Stimulated activated CD8-positive, alpha-beta memory T cell treated with anti-CD3 and anti-CD28 coated beads, Interleukin-4, amount 100 ng/mL, for 24 hours (primary cell): ENCODE results near the gene NPHP4.
"Not testable (repeated sequence)": the region's sequence is repeated elsewhere in the genome, so short reads cannot be mapped to it uniquely, and the experiment has no call there.

ENCODE experiments used
- DNase-seq: peaks from one replicate; pipeline ENCODE4 v3.0.0-alpha.2; 2020; ENCODE audit warnings: low read depth

NPHP4 gene

DNA sequence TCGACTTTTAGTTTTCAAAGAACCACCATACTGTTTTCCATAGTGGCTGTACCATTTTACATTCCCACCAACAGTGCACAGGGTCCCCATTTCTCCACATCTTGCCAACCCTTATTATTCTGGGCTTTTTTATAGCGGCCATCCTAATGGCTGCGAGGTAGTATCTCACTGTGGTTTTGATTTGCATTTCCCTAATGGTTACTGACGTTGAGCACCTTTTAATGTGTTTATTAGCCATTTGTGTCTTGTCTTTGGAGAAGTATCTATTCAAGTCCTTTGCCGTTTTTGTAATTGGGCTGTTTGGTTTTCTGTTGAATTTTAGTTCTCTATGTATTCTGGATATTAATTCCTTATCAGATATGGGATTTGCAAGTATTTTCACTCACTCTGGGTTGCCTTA is 31.1 kb upstream of the NPHP4 start:
- no peak for DNase-seq

DNA sequence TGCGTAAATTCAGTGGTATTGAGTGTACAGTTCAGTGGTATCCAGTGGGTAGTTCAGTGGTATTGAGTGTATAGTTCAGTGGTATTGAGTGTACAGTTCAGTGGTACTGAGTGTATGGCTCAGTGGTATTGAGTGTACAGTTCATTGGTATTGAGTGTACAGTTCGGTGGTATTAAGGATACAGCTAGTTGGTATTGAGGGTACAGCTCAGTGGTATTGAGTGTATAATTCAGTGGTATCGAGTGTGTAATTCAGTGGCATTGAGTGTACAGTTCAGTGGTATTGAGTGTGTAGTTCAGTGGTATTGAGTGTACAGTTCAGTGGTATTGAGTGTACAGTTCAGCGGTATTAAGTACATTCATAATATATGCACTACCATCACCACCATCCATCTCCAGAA is 30.0 kb upstream of the NPHP4 start:
- no peak for DNase-seq

DNA sequence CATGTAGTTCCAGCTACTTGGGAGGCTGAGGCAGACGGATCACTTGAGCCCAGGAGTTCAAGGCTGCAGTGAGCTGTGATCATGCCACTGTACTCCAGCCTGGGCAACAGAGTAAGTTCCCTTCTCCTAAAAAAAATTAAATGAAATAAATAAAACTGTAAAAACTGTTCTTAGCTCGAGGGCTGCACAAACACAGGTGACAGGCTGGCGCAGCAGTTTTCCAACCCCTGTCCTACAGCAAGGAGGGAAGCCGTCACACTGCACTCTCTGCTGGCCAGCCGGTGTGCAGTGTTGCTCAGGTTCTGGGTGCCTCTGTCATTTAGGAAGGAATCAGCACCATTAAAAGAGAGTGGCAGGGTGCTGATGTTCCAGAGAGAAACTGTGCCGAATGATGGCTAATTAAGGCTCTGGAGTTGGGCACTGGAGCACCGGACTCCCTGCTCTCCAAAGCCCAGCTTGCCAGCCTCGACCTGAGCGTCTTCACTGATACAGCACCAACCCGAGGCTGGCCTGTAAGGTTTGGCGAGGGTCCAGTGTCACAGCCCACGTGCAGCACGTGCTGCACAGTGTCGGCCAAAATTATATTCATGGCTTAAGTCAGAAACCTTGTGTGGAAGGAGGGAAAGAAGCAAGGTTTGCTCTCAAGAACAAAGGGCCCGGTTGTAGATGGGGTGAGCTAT is 27.1 kb upstream of the NPHP4 start:
- no peak for DNase-seq

DNA sequence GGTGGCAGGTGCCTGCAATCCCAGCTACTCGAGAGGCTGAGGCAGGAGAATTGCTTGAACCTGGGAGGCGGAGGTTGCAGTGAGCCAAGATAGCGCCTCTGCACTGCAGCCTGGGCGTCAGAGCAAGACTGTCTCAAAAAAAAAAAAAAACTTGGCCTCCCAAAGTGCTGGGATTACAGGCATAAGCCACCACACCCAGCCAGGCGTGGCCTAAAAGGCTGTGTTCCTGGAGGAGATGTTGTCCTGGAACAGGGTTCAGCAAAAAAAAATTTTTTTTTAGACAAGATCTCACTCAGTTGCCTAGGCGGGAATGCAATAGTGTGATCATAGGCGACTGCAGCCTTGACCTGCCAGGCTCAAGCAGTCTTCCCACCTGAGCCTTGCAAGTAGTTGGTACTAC is 25.4 kb upstream of the NPHP4 start:
- not testable (repeated sequence) for DNase-seq

DNA sequence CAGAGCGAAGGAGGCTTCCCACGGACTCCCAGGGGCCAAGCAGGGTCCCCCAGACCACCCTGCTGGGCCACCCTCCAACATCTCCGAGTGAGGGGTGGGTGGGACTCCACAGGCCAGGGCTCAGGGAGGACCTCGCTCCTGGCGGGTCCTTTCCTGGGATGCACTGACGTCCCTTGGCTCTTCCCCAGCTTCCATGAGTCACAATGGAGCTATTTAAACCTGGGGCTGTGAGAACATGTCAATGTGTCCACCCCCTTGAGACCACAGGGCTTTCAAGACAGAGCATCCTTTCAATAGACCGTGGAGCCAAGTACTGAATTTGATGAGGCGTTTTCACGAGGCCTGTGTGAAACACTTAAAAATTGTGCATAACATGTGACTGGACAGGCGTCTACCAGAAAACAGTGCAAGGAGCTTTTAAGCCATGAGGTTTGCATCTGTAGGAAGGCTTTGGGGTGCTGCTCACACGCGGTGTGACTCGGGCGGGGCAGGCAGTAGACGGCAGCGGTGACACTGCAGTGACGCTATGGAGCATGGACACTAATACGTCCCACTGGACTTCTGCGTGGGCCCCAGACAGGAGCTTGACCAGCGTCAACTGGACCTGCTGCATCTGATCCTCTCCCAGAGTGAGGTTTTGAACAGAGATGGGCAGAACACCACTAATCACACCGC is 24.1 kb upstream of the NPHP4 start:
- no peak for DNase-seq

DNA sequence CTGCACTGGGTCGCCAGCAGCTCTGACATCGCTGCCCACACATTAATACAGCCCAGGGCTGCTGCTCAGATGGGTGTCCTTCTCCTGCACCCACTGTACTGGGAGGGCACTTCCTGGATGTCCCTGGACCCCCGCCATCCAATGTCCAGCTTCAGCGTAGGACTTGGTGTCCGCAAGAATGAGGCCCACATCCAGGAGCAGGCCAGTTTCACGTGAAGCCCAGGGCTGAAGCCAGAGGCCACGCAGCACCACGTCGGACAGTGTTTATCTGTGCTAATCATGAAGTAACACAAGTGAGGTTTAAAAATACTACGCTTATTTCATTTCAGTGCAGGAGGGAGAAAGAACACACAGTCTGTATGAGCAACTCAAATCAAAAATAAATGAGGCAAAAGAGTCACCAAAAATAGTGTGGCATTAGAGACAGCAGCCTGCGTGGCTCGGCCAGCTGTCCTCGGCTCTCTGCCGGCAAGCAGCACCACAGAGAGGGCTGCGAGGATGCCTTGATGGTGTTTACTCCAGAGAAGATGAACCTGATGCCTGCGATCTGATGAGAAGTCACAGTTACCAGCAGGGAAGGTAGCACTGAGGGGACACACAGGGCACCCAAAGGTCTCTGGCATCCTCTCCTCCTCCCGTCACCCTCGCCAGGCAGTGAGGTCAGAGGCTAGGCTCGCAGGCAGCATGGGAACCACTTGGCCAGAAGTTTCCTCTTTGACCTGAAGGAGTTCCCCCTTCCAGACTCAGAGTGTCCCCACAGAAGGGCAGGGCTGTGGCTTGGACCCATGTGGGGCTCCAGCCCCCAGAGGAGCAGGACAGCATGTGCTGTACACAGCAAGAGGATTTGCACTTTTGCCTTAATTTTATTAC is 22.1 kb upstream of the NPHP4 start:
- no peak for DNase-seq

DNA sequence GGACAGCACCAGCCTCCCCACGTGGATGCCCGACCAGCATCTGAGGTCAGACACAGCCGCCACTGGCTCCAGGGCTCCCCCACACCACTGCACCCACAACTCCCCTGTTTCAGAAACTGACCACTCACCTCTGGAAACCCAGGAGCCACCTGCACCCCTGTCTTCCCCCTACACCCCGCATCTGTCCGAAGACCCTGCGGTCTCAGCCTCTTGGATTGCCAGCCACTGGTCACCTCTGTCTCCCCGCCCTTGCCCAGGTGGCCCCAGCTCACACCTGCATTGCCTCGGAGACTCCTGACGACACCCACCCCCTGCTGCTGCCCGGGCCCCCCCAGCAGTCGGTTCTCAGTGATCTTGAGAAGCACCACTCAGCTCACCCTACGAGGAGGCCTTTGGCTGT is 21.3 kb upstream of the NPHP4 start:
- no peak for DNase-seq

DNA sequence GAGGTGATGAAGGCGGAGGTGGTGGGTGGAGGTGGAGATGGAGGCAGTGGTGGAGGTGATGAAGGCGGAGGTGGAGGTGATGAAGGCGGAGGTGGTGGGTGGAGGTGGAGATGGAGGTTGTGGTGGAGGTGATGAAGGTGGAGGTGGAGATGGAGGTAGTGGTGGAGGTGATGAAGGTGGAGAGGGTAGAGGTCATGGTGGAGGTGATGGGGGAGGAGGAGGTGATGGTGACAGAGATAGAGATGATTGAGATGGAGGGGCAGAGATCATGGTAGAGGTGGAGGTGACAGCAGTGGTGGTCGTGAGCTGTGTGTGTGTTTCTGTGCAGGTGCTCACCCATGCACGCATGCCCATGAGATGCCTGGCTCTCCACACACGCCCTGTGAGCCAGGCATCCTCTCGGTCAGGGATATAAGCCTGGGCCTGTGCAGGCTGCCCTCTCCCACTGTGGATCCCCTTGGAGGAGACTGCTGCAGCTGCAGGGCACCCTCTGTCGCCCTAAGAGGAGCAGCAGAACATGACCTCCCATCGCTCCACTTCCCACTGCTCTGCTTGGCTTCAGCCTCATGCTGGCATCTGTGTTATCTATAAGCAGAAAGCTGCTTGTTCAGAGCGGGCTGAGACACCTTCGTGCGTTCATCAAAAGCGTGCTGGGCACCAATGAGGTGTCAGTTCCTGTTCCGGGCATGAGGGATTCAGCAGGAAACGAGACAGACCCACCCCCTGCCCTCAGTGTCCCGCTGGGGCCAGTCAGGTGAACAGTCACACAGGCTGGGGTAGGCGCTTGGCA is 20.5 kb upstream of the NPHP4 start:
- DNase-seq: no peak

DNA sequence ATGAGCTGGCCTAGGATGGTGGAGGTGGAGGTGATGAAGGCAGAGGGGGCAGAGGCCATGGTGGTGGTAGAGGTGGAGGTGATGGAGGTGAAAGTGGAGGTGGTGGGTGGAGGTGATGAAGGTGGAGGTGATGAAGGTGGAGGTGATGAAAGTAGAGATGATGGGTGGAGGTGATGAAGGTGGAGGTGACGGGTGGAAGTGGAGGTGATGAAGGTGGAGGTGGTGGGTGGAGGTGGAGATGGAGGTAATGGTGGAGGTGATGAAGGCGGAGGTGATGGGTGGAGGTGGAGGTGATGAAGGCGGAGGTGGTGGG is 19.7 kb upstream of the NPHP4 start:
- DNase-seq: no peak

DNA sequence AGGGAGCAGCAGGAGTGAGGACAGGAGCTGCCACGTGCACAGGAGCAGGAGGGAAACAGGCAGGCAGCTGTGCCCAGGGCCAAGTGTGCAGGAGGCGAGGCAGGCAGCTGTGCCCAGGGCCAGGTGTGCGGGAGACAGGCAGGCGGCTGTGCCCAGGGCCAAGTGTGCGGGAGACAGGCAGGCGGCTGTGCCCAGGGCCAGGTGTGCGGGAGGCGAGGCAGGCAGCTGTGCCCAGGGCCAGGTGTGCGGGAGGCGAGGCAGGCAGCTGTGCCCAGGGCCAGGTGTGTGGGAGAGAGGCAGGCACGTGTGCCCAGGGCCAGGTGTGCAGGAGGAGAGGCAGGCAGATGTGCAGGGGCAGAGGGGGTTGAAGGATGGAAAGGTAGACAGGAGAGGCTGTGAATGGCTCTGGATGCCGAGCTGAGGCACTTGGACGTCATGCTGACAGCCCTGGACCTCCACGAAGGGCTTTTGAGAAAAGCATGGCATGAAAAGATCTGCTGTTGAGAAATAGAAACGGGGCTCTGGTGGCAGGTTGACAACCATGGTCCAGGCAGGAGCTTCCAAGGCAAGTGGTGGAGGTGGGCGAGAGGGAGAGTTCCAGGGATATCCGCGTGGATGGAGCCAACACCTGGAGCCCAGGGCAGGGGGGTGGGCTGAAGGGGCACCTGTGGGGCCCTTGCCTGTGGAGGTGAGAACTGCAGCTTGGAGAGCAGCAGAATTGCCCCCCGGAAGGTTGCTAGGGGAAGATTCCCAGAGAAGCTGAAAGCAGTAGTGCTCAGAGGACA is 19.1 kb upstream of the NPHP4 start:
- no peak for DNase-seq

DNA sequence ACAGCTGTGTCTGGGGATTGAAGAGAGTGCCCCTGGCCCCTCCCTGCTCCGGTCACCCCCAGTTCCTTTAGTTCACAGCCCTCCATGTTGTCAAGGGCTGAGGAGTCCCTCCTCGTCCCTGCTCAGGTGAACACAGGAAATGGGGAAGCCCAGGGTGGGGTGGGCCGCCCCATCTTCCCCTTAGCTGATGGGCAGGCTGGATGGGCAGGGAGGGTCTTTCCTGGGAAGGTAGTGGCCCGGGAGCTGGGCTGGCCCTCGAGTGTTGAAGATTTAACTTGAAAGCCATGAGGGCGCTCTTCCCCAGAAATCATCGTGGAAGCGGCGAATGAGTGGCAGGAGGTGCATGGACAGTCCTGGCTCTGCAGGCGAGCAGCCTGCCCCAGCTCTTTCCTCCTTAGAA is 18.3 kb upstream of the NPHP4 start:
- DNase-seq: no peak

DNA sequence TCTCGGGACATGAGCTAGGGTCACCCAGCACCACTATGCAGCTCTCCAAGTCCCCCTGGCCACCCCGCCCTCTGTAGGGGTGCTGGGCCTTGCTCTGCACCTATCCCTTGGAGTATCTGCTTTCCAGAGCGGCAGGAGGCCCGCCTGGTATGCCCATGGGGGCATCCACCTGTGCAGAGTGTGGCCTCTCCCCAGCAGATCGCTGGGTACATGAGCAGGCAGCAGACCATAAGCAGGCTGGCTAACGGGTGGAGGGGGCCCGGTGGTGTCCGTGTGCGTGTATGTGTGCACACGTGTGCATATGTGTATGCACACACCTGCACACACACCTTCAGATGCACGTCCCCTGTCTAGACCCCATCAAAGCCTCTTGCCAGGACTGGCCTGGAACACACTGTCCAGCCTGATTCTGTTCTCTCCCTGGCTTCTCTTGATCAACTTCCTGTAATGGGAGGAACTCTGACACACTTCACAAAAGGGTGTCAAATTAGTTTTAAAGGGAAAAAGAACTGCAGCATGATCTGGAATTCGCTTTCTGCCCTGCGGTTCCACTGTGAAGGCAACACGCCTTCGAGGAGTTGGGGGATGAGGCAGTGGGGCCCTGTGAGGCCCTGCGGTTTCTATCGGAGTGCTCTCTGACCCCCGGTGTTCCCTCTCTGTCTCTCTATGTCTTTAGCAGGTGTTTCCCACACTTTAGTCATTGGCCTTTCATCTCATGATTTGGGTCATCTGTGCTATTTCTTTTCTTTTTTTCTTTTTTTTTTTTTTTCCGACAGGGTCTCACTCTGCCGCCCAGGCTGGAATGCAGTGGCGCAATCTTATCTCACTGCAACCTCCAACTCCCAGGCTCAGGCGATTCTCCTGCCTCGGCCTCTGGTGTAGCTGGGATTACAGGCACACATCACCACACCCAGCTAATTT is 17.2 kb upstream of the NPHP4 start:
- DNase-seq: no peak

DNA sequence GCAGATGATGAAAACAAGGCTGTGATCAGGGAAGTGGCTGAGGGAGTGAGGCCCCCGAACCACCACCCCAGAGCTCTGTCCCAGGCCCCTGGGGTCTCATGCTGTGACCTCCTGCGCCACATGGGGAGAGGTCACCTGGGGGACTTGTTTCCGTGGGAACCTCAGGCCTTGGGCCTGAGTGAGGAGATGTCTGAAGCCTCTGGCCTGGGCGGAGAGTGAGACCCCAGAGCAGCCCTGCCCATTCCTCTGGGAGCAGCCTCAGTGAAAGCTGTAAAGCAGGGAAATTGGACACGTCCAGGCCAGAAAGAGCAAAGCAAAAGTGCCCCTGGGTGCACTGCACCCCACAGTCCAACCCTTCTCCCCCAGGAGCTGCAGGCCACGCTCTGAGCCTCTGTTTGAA is 16.5 kb upstream of the NPHP4 start:
- no peak for DNase-seq

DNA sequence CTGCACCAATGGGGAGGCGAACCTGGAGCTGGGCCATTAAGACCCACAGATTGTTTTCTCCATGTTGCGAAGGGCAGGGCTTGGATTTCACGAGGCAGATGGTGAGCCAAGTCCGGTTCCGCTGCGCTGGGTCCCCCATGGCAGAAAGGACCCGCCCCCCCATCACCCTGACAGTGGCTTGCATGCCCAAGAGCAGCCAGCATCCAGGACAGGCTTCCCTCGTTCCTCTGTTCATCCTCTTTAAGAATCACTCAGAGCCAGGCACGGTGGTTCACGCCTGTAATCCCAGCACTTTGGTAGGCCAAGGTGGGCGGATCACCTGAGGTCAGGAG is 15.8 kb upstream of the NPHP4 start:
- DNase-seq: no peak

DNA sequence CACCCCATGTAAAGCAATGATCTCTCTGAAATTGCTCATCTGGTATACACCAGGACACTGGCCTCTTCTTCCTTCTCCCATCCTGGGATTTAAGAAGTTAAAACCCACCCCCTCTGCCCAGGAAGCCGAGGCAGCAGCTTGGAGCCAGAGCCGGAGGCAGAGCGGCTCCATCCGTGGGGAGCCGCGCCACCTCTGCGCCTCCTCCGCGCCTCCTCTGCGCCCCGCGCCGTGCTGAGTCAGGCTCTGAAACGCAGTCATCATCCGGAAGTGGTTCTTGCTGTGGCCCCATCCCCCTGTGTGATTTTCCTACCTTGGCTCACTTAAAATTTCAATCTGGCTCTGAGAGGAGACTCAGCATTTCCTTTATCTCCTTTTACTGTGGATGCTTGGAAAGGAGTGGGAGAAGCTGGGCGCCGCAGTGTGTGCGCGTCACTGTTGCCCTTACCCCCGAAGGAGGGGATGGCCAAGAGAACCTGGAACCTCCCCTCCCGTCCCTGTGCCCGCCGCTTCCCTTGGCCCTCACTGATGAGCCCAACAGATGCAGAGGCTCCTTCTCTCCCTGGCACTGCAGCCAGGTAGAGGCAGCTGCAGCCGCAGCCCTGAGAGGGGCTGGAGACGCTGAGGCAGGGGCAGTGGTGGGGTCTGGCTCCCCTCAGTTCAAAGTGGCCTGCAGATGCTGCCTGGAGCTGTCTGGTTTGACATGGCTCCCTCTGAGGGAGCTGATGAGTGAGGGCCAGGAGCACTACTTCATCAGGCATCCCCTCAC is 15.3 kb upstream of the NPHP4 start:
- peak; percentile 39 for DNase-seq

DNA sequence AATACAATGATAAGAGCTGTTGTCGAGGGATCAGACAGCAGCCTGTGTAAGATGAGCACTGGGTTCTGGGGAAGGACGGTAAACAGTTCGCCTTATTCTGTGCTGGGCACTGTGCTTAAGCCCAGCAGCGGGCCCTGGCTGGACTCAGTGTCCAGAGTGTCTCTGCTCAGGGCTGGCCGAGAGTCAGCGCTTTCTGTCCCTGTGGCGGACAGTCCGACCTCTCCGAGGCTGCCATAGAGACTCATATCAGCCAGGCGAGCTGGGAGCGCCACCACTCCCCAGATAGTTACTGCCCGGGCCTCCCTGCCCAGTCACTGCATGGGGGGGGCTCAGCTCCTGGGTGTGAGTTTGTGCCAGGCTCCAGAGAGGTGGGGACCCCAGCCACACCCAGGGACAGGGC is 14.7 kb upstream of the NPHP4 start:
- DNase-seq: no peak

DNA sequence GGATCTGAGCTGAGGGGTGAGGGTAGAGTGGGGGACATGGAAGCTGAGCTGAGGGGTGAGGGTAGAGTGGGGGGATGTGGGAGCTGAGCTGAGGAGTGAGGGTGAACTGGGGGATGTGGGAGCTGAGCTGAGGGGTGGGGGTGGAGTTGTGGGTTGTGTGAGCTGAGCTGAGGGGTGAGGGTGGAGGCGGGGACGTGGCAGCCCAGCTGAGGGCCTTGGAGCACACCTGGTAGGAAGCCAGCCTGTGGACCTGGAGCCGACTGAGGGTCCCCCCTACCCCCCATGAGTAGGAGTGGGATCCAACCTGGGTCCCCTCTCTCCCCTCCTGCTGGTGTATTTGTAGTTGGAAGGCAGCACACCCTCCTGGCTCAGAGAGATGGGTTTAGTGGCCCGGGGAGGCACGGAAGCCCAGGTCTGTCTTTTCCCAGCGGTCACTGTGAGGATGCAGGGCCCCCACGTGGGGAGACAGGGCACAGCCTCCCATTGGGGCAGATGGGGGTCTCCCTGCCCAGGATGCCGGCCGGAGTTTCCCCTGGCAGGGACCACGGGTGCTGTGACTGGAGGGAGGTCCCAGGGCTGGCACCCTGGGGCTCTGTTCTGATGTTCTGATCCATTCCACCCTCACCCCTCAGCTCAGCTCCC is 13.2 kb upstream of the NPHP4 start:
- DNase-seq: no peak

DNA sequence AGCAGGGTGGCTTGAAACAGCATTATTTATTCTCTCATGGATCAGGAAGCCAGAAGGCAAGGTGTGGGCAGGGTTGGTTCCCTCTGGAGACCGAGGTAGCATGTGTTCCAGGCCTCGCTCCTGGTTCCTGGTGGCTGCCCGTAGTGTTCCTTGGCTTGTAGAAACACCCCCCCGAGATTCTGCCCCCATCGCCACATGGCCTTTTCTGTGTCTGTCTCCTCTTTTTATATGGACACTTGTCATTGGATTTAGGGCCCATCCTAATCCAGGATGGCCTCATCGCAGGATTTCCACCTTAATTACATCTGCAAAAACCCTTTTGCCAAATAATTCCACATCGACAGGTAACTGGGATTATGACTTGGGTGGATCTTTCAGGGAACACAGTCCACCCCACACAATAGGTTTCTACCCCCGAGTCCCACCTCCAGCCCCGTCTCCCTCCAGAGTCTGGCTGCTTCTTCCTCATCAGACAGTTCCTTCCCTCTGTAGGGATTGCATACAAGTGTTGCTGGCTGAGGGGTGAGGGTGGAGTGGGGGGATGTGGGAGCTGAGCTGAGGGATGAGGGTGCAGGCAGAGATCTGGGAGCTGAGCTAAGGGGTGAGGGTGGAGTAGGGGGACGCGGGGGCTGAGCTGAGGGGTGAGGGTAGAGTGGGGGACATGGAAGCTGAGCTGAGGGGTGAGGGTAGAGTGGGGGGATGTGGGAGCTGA is 12.3 kb upstream of the NPHP4 start:
- no peak for DNase-seq
